Naive B cell (primary cell): ENCODE data around the gene TPCN1. TPM values are rescaled to one million over a fixed set of nuclear protein-coding genes. Genes with fewer than 3 reads are reported as not detected.

Experiments used
- ATAC-seq, 2 donors: fragments of 150-1000 bp; cut with Tn5 transposase; 2 replicates each; pipeline ENCODE4 v1.10.0; 2021; ENCODE audit warnings: low read depth in 2 of 2, mild to moderate bottlenecking in 2 of 2, moderate library complexity in 2 of 2
- DNase-seq: peaks from one replicate; pipeline ENCODE4 v3.0.0; 2022
- H3K27ac Mint-ChIP-seq, 6 donors: one replicate each; pipeline ENCODE4 v1.8.0; 2020 to 2022; ENCODE audit warnings: mild to moderate bottlenecking in 6 of 6, mixed read lengths in 6 of 6, moderate library complexity in 5 of 6, inconsistent platforms in 2 of 6
- H3K27me3 Mint-ChIP-seq, 3 donors: one replicate each; pipeline ENCODE4 v1.8.0; 2021 to 2022; ENCODE audit warnings: mixed read lengths in 3 of 3, mild to moderate bottlenecking in 1 of 3
- H3K36me3 Mint-ChIP-seq, 2 donors: one replicate each; pipeline ENCODE4 v1.8.0; 2020 to 2022; ENCODE audit warnings: mixed read lengths in 2 of 2, inconsistent platforms in 1 of 2, mild to moderate bottlenecking in 1 of 2
- H3K4me1 Mint-ChIP-seq, 3 donors: one replicate each; pipeline ENCODE4 v1.8.0; 2020 to 2022; ENCODE audit warnings: mixed read lengths in 3 of 3, inconsistent platforms in 1 of 3, mild to moderate bottlenecking in 1 of 3, moderate library complexity in 1 of 3
- H3K4me3 Mint-ChIP-seq, 8 donors: one replicate each; pipeline ENCODE4 v1.8.0; 2020 to 2022; ENCODE audit warnings: mild to moderate bottlenecking in 8 of 8, mixed read lengths in 8 of 8, moderate library complexity in 8 of 8, inconsistent platforms in 2 of 8
- H3K9me3 Mint-ChIP-seq, 7 donors: one replicate each; pipeline ENCODE4 v1.8.0; 2020 to 2022; ENCODE audit warnings: mixed read lengths in 7 of 7, mild to moderate bottlenecking in 5 of 7, inconsistent platforms in 2 of 7, moderate library complexity in 1 of 7
- polyA plus RNA-seq, 6 donors: library from polyadenylated mRNA; unstranded; fragments of 300-500 nt; fragmentation: Illumina TruSeq; gene quantifications; one replicate each; pipeline ENCODE4 v1.2.3, GENCODE V29; 2021; ENCODE audit warnings: low read depth in 6 of 6

TPCN1 gene
- polyA plus RNA-seq, 6 donors from 2014 or later: 8.8 to 26.2 (median 18.9) TPM

- Mint-ChIP-seq H3K36me3 (peaks cover 22 to 37% of the 10 kb centered on the region in 2 donors), H3K27ac (no peak overlapping the region), H3K27me3 (no peaks in the 10 kb centered on the region), H3K4me1 (peaks cover 0 to 14% (median 9%) of the 10 kb centered on the region in 3 donors), H3K9me3 (no peaks in the 10 kb centered on the region), H3K4me3 (no peak overlapping the region)
- DNase-seq (no peak), ATAC-seq (no peak)
Measured at GRCh38 chr12:113314121-113314529, 92.9 kb downstream of the TPCN1 start.

- Mint-ChIP-seq H3K4me3 (no peak overlapping the region), H3K36me3 (peaks cover 21 to 40% of the 10 kb centered on the region in 2 donors), H3K9me3 (no peaks in the 10 kb centered on the region)
Measured at GRCh38 chr12:113315358-113315757, 94.1 kb downstream of the TPCN1 start.

GRCh38 chr12:113316155-113316554, 94.9 kb downstream of the TPCN1 start:
- H3K4me3 Mint-ChIP-seq: no peak overlapping the region
- H3K4me1 Mint-ChIP-seq: peaks cover 0 to 14% (median 9%) of the 10 kb centered on the region in 3 donors
- no peaks in the 10 kb centered on the region for H3K9me3 Mint-ChIP-seq
- peaks cover 15 to 40% of the 10 kb centered on the region in 2 donors for H3K36me3 Mint-ChIP-seq
- ATAC-seq: no peak
- no peak for DNase-seq
- no peaks in the 10 kb centered on the region for H3K27me3 Mint-ChIP-seq
- peak overlapping the region in 1 of 6 donors; percentile 57 for H3K27ac Mint-ChIP-seq

More at GRCh38 chr12:113315358-113315757, 94.1 kb downstream of the TPCN1 start:
- Mint-ChIP-seq H3K27ac (no peak overlapping the region), H3K27me3 (no peaks in the 10 kb centered on the region), H3K4me1 (peaks cover 0 to 14% (median 9%) of the 10 kb centered on the region in 3 donors)
- DNase-seq (no peak), ATAC-seq (no peak)

- Mint-ChIP-seq H3K36me3 (peaks cover 15 to 35% of the 10 kb centered on the region in 2 donors), H3K4me1 (peaks cover 0 to 16% (median 9%) of the 10 kb centered on the region in 3 donors), H3K27ac (no peak overlapping the region), H3K9me3 (peaks cover 0 to 2% (median 0%) of the 10 kb centered on the region in 7 donors), H3K27me3 (no peaks in the 10 kb centered on the region), H3K4me3 (no peak overlapping the region)
- no peak for ATAC-seq
- DNase-seq: no peak
Measured at GRCh38 chr12:113317122-113317521, 95.9 kb downstream of the TPCN1 start.

- peaks cover 0 to 5% (median 0%) of the 10 kb centered on the region in 7 donors for H3K9me3 Mint-ChIP-seq
- no peak for DNase-seq
- H3K36me3 Mint-ChIP-seq: peaks cover 15 to 41% of the 10 kb centered on the region in 2 donors
- ATAC-seq: no peak
- H3K4me3 Mint-ChIP-seq: no peak overlapping the region
- H3K27ac Mint-ChIP-seq: no peak overlapping the region
- no peaks in the 10 kb centered on the region for H3K27me3 Mint-ChIP-seq
- H3K4me1 Mint-ChIP-seq: peaks cover 0 to 23% (median 16%) of the 10 kb centered on the region in 3 donors
Measured at GRCh38 chr12:113318046-113318656, 96.9 kb downstream of the TPCN1 start.

- Mint-ChIP-seq H3K27ac (peak overlapping the region in 2 of 6 donors; percentile 36 to 44), H3K27me3 (no peaks in the 10 kb centered on the region), H3K4me3 (no peak overlapping the region), H3K36me3 (peaks cover 15 to 34% of the 10 kb centered on the region in 2 donors), H3K4me1 (peaks cover 2 to 30% (median 16%) of the 10 kb centered on the region in 3 donors), H3K9me3 (peaks cover 0 to 5% (median 0%) of the 10 kb centered on the region in 7 donors)
- no peak for ATAC-seq
- no peak for DNase-seq
Measured at GRCh38 chr12:113318900-113319628, 97.8 kb downstream of the TPCN1 start.

GRCh38 chr12:113320401-113320800, 99.1 kb downstream of the TPCN1 start:
- Mint-ChIP-seq H3K27ac (peak overlapping the region in 2 of 6 donors; percentile 68 to 77), H3K4me1 (peaks cover 2 to 33% (median 19%) of the 10 kb centered on the region in 3 donors), H3K27me3 (no peaks in the 10 kb centered on the region), H3K4me3 (no peak overlapping the region), H3K9me3 (peaks cover 0 to 5% (median 0%) of the 10 kb centered on the region in 7 donors), H3K36me3 (peaks cover 15 to 31% of the 10 kb centered on the region in 2 donors)
- ATAC-seq (no peak), DNase-seq (no peak)

- Mint-ChIP-seq H3K27me3 (no peaks in the 10 kb centered on the region), H3K4me1 (peaks cover 8 to 42% (median 19%) of the 10 kb centered on the region in 3 donors)
Measured at GRCh38 chr12:113322343-113322742, 101.1 kb downstream of the TPCN1 start.

GRCh38 chr12:113325916-113326315, 104.7 kb downstream of the TPCN1 start:
- no peak overlapping the region for H3K4me3 Mint-ChIP-seq
- peak overlapping the region in 1 of 6 donors; percentile 24 for H3K27ac Mint-ChIP-seq
- peaks cover 0 to 5% (median 0%) of the 10 kb centered on the region in 7 donors for H3K9me3 Mint-ChIP-seq
- no peaks in the 10 kb centered on the region for H3K27me3 Mint-ChIP-seq
- ATAC-seq (no peak), DNase-seq (no peak)
- H3K4me1 Mint-ChIP-seq: peaks cover 11 to 44% (median 24%) of the 10 kb centered on the region in 3 donors
- H3K36me3 Mint-ChIP-seq: peaks cover 4 to 8% of the 10 kb centered on the region in 2 donors

More at GRCh38 chr12:113322343-113322742, 101.1 kb downstream of the TPCN1 start:
- Mint-ChIP-seq H3K36me3 (peaks cover 15 to 29% of the 10 kb centered on the region in 2 donors), H3K27ac (peak overlapping the region in 1 of 6 donors; percentile 43), H3K4me3 (no peak overlapping the region), H3K9me3 (peaks cover 0 to 5% (median 0%) of the 10 kb centered on the region in 7 donors)
- no peak for ATAC-seq
- no peak for DNase-seq

- DNase-seq (no peak), ATAC-seq (no peak)
- Mint-ChIP-seq H3K9me3 (peaks cover 0 to 5% (median 0%) of the 10 kb centered on the region in 7 donors), H3K27me3 (no peaks in the 10 kb centered on the region), H3K4me1 (peaks cover 16 to 49% (median 27%) of the 10 kb centered on the region in 3 donors), H3K36me3 (peaks cover 10 to 13% of the 10 kb centered on the region in 2 donors), H3K4me3 (no peak overlapping the region), H3K27ac (peak overlapping the region in 1 of 6 donors; percentile 12)
Measured at GRCh38 chr12:113326775-113327395, 105.6 kb downstream of the TPCN1 start.

GRCh38 chr12:113328368-113328889, 107.2 kb downstream of the TPCN1 start:
- no peak overlapping the region for H3K4me3 Mint-ChIP-seq
- no peak for ATAC-seq

GRCh38 chr12:113329022-113329790, 107.9 kb downstream of the TPCN1 start:
- H3K4me1 Mint-ChIP-seq: peaks cover 33 to 56% (median 37%) of the 10 kb centered on the region in 3 donors

More at GRCh38 chr12:113328368-113328889, 107.2 kb downstream of the TPCN1 start:
- Mint-ChIP-seq H3K36me3 (peaks cover 11 to 13% of the 10 kb centered on the region in 2 donors), H3K4me1 (peaks cover 30 to 54% (median 32%) of the 10 kb centered on the region in 3 donors), H3K27me3 (no peaks in the 10 kb centered on the region), H3K9me3 (no peaks in the 10 kb centered on the region), H3K27ac (peak overlapping the region in 2 of 6 donors; percentile 36 to 89)
- no peak for DNase-seq

More at GRCh38 chr12:113329022-113329790, 107.9 kb downstream of the TPCN1 start:
- Mint-ChIP-seq H3K36me3 (peaks cover 11 to 13% of the 10 kb centered on the region in 2 donors), H3K9me3 (no peaks in the 10 kb centered on the region), H3K27me3 (no peaks in the 10 kb centered on the region), H3K27ac (peak overlapping the region in 2 of 6 donors; percentile 36 to 93), H3K4me3 (no peak overlapping the region)
- DNase-seq (no peak), ATAC-seq (no peak)
